Activated gamma-delta T cell treated with anti-CD3 and anti-CD28 coated beads, Interleukin-2, amount 50 U/mL, for 16 hours (primary cell): ENCODE data around the gene RREB1.

Experiments used
- DNase-seq: peaks from one replicate; pipeline ENCODE4 v3.0.0-alpha.2; 2020; ENCODE audit warnings: low read depth

The RREB1 gene

GRCh38 chr6:7245668-7246393, 138.1 kb downstream of the RREB1 start:
- no peak for DNase-seq

DNA sequence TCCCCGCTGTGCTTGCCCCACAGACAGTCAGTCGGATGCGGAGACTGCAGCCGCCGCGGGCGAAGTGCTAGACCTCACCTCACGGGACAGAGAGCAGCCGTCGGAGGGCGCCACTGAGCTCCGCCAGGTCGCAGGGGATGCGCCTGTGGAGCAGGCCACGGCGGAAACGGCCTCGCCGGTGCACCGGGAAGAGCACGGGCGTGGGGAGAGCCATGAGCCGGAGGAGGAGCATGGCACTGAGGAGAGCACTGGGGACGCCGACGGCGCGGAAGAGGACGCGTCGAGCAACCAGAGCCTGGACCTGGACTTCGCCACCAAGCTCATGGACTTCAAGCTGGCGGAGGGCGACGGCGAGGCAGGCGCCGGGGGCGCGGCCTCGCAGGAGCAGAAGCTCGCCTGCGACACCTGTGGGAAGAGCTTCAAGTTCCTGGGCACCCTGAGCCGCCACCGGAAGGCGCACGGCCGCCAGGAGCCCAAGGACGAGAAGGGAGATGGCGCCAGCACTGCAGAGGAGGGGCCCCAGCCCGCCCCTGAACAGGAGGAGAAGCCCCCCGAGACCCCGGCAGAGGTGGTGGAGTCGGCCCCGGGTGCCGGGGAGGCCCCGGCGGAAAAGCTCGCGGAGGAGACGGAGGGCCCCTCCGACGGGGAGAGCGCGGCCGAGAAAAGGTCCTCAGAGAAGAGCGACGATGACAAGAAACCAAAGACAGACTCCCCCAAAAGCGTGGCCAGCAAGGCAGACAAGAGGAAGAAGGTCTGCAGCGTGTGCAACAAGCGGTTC, 138.8 kb downstream of the RREB1 start:
- no peak for DNase-seq

DNA sequence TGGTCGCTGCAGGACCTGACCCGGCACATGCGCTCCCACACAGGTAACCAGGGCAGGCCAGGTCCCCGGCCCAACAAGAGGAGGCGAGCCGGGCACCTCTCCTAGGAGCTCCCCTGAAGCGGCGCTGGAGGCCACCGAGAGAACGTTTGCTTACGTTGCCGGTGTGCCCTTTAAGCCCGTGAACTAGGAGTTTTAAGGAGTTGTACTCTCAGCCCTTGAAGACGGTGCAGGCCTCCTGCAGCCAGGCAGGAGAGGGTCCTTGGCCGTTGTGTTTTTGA, 139.4 kb downstream of the RREB1 start:
- no peak for DNase-seq

- no peak for DNase-seq
Observed at GRCh38 chr6:7247828-7248227, 140.1 kb downstream of the RREB1 start.

GRCh38 chr6:7249391-7249790, 141.6 kb downstream of the RREB1 start:
- no peak for DNase-seq

GRCh38 chr6:7249946-7250643, 142.3 kb downstream of the RREB1 start:
- DNase-seq = no peak

GRCh38 chr6:7250812-7251211, 143.1 kb downstream of the RREB1 start:
- DNase-seq = no peak

- DNase-seq = no peak
Observed at GRCh38 chr6:7251646-7252260, 144.0 kb downstream of the RREB1 start.

- no peak for DNase-seq
Observed at GRCh38 chr6:7252390-7252789, 144.6 kb downstream of the RREB1 start.

- DNase-seq = no peak
Observed at GRCh38 chr6:7254980-7255835, 147.4 kb downstream of the RREB1 start.

GRCh38 chr6:7255918-7256317, 148.2 kb downstream of the RREB1 start:
- no peak for DNase-seq

- DNase-seq = no peak
Observed at GRCh38 chr6:7256785-7257184, 149.0 kb downstream of the RREB1 start.

DNA sequence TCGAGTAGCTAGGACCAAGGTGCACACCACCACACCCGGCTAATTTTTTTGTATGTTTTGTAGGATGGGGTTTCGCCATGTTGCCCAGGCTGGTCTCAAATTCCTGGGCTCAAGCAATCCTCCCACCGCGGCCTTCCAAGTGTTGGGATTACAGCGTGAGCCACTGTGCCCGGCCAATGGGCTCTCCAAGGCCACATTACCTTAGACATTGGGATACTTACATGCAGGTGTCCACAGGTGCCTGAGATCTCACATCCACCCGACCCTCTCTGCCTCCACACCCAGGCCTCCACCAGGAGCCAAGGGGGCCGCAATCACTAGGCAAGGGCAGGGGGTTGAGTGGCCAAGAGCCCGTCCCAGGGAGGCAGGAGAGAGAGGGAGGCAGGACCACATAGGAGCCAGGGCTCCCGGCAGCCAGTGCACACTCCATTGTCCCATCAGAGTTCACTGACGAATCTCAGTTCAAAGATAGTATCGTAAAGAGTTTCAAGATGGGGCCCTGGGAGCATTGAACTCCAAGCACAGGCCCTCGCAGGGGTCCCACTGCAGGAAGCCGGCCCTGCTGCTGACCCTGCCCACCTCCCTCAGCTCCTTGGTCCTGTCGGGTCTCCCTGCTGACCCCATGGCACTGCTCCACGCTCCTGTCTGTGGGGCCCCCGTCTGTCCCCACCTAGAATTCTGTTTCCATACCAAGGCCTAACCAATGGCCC, 149.9 kb downstream of the RREB1 start:
- no peak for DNase-seq

- DNase-seq = no peak
Observed at GRCh38 chr6:7258231-7258763, 150.5 kb downstream of the RREB1 start.

DNA sequence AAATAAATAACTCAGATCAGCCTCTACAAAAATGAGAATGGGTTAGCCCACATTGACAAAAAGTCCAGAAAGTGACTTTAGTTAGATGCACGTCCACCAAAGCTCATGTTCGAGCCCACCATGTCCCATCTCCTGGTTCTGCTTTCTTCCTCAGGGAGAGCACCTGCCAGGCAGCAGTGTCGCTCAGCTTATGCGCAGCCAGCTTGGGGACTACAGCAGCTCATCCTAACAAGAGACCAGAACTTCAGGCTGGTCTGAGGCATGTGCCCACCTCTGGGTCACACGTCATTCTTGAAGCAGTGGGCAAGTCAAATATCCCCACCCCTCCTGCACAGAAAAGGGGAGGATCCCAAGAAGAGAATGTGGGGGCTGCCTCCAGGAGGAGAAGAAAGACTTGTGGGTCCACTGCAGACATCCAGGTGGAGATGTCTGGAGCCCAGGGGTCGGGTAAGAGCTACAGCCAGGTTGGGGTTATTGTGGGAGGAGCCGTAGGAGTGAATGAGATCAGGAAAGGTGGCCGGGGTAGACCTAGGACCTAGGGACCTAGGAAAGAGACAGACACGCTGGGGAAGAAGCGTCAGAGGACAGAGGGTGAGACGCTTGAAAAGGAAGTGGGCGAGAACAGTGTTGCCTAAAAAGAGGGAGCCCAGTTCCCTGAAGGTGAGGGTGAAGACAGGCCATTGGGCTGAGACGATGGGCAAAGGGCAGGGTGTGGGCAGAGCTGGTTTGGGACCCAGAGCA, 152.7 kb downstream of the RREB1 start:
- DNase-seq = no peak

- DNase-seq = no peak
Observed at GRCh38 chr6:7261032-7261841, 153.5 kb downstream of the RREB1 start.

- no peak for DNase-seq
Observed at GRCh38 chr6:7261852-7262461, 154.2 kb downstream of the RREB1 start.

DNA sequence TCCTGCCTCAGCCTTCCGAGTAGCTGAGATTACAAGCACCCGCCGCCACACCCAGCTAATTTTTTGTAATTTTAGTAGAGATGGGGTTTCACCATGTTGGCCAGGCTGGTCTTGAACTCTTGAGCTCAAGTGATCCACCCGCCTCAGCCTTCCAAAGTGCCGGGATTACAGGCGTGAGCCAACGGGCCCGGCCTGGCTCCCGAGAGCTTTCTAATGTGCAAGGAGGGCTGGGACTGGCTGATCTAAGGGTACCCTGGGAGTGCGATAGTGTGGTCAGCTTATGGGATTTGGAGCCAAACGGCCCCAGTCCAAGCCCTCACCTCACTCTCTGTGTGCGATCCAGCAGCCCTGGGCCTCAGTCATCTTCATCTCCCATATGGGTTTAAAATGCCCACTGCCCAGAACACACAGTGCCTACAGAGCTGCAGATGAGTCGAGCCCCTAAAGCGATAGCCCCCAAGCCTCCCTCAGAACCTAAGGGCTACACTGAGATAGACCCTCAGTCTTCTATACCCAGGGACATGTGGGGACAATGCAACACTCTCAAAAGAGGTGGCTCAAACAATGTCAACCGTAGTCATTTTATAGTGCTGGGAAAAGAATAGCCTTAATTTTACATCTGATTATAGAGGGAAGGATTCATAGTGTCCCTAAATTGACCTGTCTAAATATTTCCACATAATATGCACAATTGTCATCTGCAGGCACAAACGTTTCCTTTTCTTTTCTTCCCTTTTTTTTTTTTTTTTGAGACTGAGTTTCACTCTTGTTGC, 155.2 kb downstream of the RREB1 start:
- DNase-seq = no peak
